HG03442 (cell line): ENCODE results near the gene NFIX.
"Not testable (repeated sequence)": the region's sequence is repeated elsewhere in the genome, so short reads cannot be mapped to it uniquely, and the experiment has no call there.

ENCODE experiments used
- ATAC-seq: cut with Tn5 transposase; IDR thresholded peaks from one replicate; pipeline ENCODE4 v1.9.1; 2021; ENCODE audit warnings: mild to moderate bottlenecking, moderate library complexity; ENCODE audit not compliant: unreplicated experiment

Gene NFIX

GRCh38 chr19:12957389-12957952 is 37.8 kb upstream of the NFIX start:
- ATAC-seq = not testable (repeated sequence)

- ATAC-seq = no peak
Observed at GRCh38 chr19:12959481-12959880, 35.8 kb upstream of the NFIX start.

GRCh38 chr19:12965017-12965811 is 30.1 kb upstream of the NFIX start:
- ATAC-seq = peak; percentile 66

GRCh38 chr19:12965812-12966135 is 29.5 kb upstream of the NFIX start:
- no peak for ATAC-seq

DNA sequence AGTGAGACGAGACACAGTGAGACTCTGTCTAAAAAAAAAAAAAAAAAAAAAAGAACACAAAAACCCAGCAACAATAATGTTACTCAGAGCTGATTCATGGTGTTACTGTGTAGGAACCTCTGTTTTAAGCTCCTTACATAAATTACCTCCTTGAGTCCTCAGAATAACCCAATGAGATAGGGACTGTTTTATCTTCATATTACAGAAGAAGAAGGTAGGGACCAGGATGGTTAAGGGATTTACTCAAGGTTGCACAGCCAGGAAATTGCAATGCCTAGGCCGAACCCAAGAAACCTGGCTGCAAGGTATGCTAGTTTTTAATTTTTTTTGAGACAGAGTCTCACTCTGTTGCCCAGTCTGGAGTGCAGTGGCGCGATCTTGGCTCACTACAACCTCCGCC is 27.4 kb upstream of the NFIX start:
- no peak for ATAC-seq

GRCh38 chr19:12969292-12969988 is 25.8 kb upstream of the NFIX start, which contains the start of gene DAND5:
Gene DAND5 (plus strand): TSS chr19:12969576. CDS start chr19:12969661, 85 bp downstream.
- ATAC-seq = no peak

DNA sequence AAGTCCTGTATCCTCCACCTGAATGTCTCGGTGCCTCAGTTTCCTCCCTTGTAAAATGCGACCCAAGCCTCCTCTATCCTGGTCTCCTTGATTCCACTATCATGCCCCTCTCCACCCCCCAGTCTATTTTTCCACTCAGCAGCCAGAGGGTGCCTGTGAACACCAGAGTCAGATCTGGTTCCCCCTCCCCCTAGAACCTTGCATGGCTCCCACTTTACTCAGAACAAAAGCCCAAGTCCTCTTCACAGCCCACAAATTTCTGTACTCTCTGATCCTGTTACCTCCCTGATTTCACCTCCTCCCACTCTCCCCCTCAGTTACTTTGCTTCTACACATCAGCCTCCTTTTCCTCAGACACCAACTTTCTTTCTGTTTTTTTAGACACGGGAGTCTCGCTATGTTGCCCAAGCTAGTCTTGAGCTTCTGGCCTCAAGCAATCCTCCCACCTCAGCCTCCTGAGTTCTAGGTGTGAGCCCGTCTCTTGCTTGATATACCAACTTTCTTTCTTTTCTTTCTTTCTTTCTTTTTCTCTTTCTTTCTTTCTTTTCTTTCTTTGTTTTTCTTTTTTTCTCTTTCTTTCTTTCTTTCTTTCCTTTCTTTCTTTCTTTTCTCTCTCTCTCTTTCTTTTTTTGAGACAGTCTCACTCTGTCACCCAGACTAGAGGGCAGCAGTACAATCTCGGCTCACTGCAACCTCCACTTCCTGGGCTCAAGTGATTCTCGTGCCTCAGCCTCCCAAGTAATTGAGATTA is 25.0 kb upstream of the NFIX start:
- ATAC-seq = no peak

GRCh38 chr19:12973236-12973635 is 22.0 kb upstream of the NFIX start:
- ATAC-seq = no peak

DNA sequence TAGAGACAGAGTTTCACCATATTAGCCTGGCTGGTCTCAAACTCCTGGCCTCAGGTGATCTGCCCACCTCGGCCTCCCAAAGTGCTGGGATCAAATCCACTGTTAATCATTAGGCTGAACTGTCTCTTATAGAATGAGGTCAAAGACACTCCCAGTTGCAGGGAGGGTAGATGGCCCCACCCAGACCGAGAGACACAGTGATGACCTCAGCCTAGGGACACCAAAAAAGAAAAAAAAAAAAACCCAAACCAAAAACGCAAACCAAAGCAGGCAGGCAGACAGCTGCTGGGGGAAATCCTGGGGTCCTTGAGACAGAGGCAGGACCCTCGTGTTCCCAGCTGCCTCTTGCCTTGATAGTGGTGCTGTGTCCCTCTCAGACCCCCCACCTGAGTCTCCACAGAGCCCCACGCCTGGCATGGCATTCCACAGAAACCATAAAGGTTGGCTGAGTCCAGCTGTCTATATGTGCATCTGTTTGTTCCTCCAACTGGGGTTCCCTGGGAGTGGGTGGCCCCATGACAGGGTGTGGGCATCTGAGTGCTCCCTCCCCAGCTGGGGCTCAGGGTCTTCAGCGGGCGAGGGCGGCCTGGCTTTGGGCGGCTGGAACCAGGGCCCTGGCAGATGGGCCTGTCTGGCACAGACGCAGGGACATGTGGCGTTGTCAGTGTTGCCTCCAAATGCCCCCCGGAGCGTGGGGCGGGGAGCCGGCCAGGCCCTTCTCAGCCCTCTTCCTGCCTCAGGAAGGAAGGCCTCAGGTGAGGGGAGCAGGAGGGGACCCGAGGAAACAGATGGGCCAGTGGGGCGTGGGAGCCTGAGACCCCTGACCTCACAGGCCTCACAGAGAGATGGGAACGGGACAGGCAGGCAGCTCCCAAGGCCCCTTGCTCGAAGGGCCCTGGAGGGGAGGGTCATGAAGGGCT is 20.7 kb upstream of the NFIX start:
- ATAC-seq = no peak

- no peak for ATAC-seq
Observed at GRCh38 chr19:12975221-12975741, 20.0 kb upstream of the NFIX start.

GRCh38 chr19:12976109-12976508 is 19.2 kb upstream of the NFIX start:
- ATAC-seq = not testable (repeated sequence)

DNA sequence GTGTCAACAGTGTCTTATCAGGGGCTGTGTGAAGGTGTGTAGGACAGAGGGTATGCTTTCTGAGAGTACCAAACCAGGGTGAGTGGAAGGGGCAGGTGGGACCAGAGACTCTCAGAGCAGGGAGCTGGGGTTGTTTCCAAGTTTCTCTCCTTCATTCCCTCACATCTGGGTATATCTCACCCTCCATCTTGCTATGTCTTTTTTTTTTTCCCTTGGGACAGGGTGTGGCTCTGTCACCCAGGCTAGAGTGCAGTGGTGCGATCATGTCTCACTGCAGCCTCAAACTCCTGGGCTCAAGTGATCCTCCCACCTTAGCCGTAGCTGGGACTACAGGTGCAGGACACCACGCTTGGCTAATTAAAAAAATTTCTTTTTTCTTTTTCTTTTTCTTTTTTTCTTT is 15.3 kb upstream of the NFIX start:
- no peak for ATAC-seq

DNA sequence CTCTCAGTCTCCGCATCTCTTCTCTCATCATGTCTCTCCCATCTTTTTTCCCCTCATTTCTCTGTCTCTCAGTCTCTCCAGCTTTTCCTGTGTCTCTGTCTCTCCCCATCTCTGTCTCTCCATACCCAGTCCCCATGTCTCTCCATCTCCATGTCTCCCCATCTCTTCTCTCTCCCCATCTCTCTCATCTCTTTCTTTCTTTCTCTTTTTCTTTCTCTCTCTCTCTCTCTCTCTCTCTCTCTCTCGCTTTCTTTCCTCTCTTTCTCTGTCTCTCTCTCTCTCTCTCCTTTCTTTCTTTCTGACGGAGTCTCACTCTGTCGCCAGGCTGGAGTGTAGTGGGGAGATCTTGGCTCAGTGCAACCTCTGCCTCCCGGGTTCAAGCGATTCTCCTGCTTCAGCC is 12.6 kb upstream of the NFIX start:
- ATAC-seq = no peak

GRCh38 chr19:12983091-12983490 is 12.2 kb upstream of the NFIX start:
- ATAC-seq = no peak

DNA sequence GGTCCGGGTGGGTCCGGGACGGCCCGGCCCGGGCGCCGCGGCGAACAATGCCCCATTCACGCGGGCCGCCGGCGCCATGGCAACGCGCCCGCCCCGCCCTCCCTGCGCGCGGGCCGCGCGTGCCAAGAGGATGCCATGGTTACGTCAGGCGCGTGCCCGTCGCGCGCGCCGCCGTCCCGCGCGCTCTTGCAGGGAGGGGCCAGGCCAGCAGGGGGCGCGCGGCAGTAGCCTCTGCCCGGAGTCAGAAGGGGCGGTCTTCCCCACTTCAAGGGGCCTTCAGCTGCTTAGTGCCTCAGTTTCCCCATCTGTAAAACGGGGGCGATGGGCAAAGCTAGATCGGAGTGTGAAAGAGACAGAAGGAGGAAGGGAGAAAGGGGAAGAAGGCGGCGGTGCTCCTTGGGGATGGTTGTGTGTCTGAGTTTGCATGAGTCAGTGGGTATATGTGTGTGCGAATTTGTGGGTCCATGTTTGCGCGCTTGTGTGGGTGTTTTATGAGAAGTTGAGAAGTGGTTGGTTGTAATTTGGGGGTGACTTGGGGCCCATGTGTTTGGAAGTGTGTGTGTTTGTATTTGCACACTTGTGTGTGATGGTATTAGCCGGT is 11.6 kb upstream of the NFIX start:
- peak; percentile 55 for ATAC-seq

- no peak for ATAC-seq
Observed at GRCh38 chr19:12984143-12984627, 11.1 kb upstream of the NFIX start.

DNA sequence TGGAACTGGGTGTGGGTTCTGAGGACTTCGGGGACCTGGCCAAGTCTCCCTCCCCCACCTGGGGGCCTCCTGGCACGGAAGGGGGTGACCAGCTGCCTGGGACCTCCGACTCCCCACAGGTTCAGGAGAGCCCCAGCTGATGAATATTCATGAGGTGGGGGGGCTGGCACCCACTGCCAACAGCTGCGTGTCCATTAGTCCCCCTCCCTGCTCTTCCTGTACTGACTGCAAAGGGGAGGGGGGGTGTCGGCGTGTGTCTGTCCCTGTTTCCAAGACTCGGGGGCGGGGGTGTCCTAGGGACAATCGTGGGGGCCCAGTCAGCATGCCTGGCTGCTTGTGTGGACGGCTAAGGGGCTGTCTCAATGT is 10.6 kb upstream of the NFIX start:
- ATAC-seq = no peak

GRCh38 chr19:12985049-12985776 is 10.1 kb upstream of the NFIX start:
- ATAC-seq = no peak

DNA sequence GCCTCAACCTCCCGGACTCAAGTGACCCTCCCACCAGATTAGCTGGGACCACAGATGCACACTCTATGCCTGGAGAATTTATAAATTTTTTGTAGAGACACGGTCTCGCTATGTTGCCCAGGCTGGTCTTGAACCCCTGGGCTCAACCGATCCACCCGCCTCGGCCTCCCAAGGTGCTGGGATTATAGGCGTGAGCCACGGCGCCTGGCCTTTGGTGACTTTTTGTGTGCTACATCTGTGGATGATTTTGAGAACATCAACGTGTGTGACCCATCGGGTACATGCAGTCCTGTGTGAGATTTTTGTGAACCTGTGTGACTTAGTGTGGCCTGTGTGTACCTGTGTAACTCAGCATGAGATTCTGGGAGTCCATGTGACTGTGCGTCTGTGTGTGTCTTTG is 8.5 kb upstream of the NFIX start:
- no peak for ATAC-seq
